IMR-90 (cell line): Measurements from ENCODE around the gene PNPLA5. TPM values are rescaled to one million over a fixed set of nuclear protein-coding genes. Genes with fewer than 3 reads are reported as not detected.

Source experiments
- ATAC-seq: fragments of 200-7000 bp; cut with Tn5 transposase; 2 replicates; pipeline ENCODE4 v1.9.1; 2020; ENCODE audit warnings: low read depth, mild to moderate bottlenecking, moderate library complexity
- BruUV-seq: library from RNA; stranded (reverse); fragments of 400-500 nt; replicated peaks from 2 replicates; lab custom pipeline; 2021; lab: Mats Ljungman, UMichigan
- CTCF ChIA-PET: fragments of 300-600 bp; formaldehyde crosslinking; extraction: SDS; loops from one replicate; lab custom pipeline; 2021; ENCODE audit warnings: antibody characterized with exemption; lab: Yijun Ruan, JAX
- POLR2A ChIA-PET: fragments of 300-600 bp; sonication (Branson Sonifier 250); formaldehyde crosslinking; loops from one replicate; lab custom pipeline; 2022; ENCODE audit warnings: antibody characterized with exemption; ENCODE audit not compliant: unreplicated experiment; lab: Charles Lee
- DNase-seq: peaks from one replicate; pipeline ENCODE4 v3.0.0; 2013
- H2AFZ ChIP-seq: replicated peaks from 2 replicates; pipeline ENCODE3; 2013; ENCODE audit warnings: low read length, mild to moderate bottlenecking; ENCODE audit not compliant: poor library complexity
- H2AK5ac ChIP-seq: 2 replicates; pipeline ENCODE4 v1.6.1; 2013; ENCODE audit warnings: low read depth, low read length, inconsistent platforms
- H2AK9ac ChIP-seq: replicated peaks from 2 replicates; pipeline ENCODE3; 2013; ENCODE audit warnings: mild to moderate bottlenecking, low read depth, low read length, moderate library complexity; ENCODE audit not compliant: poor library complexity
- H2BK120ac ChIP-seq: 2 replicates; pipeline ENCODE4 v1.6.1; 2013; ENCODE audit warnings: low read depth, low read length, inconsistent platforms
- H2BK15ac ChIP-seq: 3 replicates; pipeline ENCODE4 v1.6.1; 2013; ENCODE audit warnings: low read depth, low read length, inconsistent platforms
- H2BK20ac ChIP-seq: 2 replicates; pipeline ENCODE4 v1.6.1; 2013; ENCODE audit warnings: low read depth, mild to moderate bottlenecking, inconsistent platforms, low read length, moderate library complexity
- H2BK5ac ChIP-seq: 2 replicates; pipeline ENCODE4 v1.6.1; 2013; ENCODE audit warnings: mild to moderate bottlenecking, low read depth, low read length, inconsistent platforms; ENCODE audit not compliant: poor library complexity, severe bottlenecking
- H3K14ac ChIP-seq: replicated peaks from 2 replicates; pipeline ENCODE4 v1.6.1; 2013; ENCODE audit warnings: low read depth, low read length, inconsistent platforms
- H3K18ac ChIP-seq: 2 replicates; pipeline ENCODE4 v1.6.1; 2013; ENCODE audit warnings: low read depth, low read length, control low read depth
- H3K23ac ChIP-seq: 2 replicates; pipeline ENCODE4 v1.6.1; 2013; ENCODE audit warnings: low read depth, low read length, inconsistent platforms
- H3K27ac ChIP-seq: 2 replicates; pipeline ENCODE4 v1.5.1; 2013; ENCODE audit warnings: mild to moderate bottlenecking, control low read depth, low read length; ENCODE audit not compliant: insufficient read depth
- H3K27me3 ChIP-seq: 2 replicates; pipeline ENCODE4 v1.6.1; 2013; ENCODE audit warnings: low read length; ENCODE audit not compliant: control insufficient read depth, insufficient read depth
- H3K36me3 ChIP-seq: 2 replicates; pipeline ENCODE4 v1.6.1; 2013; ENCODE audit warnings: low read length, mixed read lengths; ENCODE audit not compliant: control insufficient read depth, insufficient read depth
- H3K4ac ChIP-seq: 2 replicates; pipeline ENCODE4 v1.6.1; 2013; ENCODE audit warnings: low read depth, low read length, inconsistent platforms
- H3K4me1 ChIP-seq: 2 replicates; pipeline ENCODE4 v1.6.1; 2013; ENCODE audit warnings: low read length, mixed read lengths; ENCODE audit not compliant: control insufficient read depth, insufficient read depth
- H3K4me2 ChIP-seq: 2 replicates; pipeline ENCODE4 v1.6.1; 2013; ENCODE audit warnings: low read depth, mild to moderate bottlenecking, control low read depth, low read length, moderate library complexity
- H3K4me3 ChIP-seq: 2 replicates; pipeline ENCODE4 v1.5.1; 2013; ENCODE audit warnings: low read depth, mild to moderate bottlenecking, control low read depth, low read length, moderate library complexity; ENCODE audit not compliant: insufficient read depth
- H3K56ac ChIP-seq: 2 replicates; pipeline ENCODE4 v1.6.1; 2013; ENCODE audit warnings: low read length, inconsistent platforms; ENCODE audit not compliant: insufficient read depth; ENCODE audit errors: extremely low read depth
- H3K79me1 ChIP-seq, 2 experiments: 2 replicates each; pipeline ENCODE4 v1.6.1; 2013; ENCODE audit warnings: low read length in 2 of 2, inconsistent platforms in 1 of 2, low read depth in 1 of 2
- H3K9ac ChIP-seq: 2 replicates; pipeline ENCODE4 v1.6.1; 2013; ENCODE audit warnings: low read depth, low read length, control low read depth
- H3K9me1 ChIP-seq: 2 replicates; pipeline ENCODE4 v1.6.1; 2013; ENCODE audit warnings: low read length, inconsistent platforms; ENCODE audit not compliant: insufficient read depth
- H3K9me3 ChIP-seq: 2 replicates; pipeline ENCODE4 v1.6.1; 2013; ENCODE audit warnings: low read length; ENCODE audit not compliant: control insufficient read depth, insufficient read depth
- H4K20me1 ChIP-seq: 2 replicates; pipeline ENCODE4 v1.6.1; 2013; ENCODE audit warnings: low read length, inconsistent platforms; ENCODE audit not compliant: insufficient read depth
- H4K5ac ChIP-seq: 2 replicates; pipeline ENCODE4 v1.6.1; 2013; ENCODE audit warnings: mild to moderate bottlenecking, low read depth, low read length, control low read depth
- H4K8ac ChIP-seq, 2 experiments: 2 replicates each; pipeline ENCODE4 v1.6.1; 2013; ENCODE audit warnings: low read depth in 2 of 2, low read length in 2 of 2, control low read depth in 1 of 2, inconsistent platforms in 1 of 2
- H4K91ac ChIP-seq: 2 replicates; pipeline ENCODE4 v1.6.1; 2013; ENCODE audit warnings: low read depth, low read length, inconsistent platforms; ENCODE audit not compliant: insufficient read depth
- BHLHE40 ChIP-seq: fragments of 150-350 bp; IDR thresholded peaks from 2 replicates; pipeline ENCODE4 v1.6.1; 2016; ENCODE audit warnings: mild to moderate bottlenecking, low read depth, low read length
- CEBPB ChIP-seq: IDR thresholded peaks from 2 replicates; pipeline ENCODE4 v1.6.1; 2012; ENCODE audit warnings: low read depth, low read length, improper control_type of control experiment
- CHD1 ChIP-seq: IDR thresholded peaks from 2 replicates; pipeline ENCODE4 v1.6.1; 2012; ENCODE audit warnings: low read depth, low read length, improper control_type of control experiment
- ELK1 ChIP-seq: fragments of 150-350 bp; IDR thresholded peaks from 2 replicates; pipeline ENCODE4 v1.6.1; 2016; ENCODE audit warnings: low read depth, mild to moderate bottlenecking, low read length, moderate library complexity, borderline replicate concordance
- FOS ChIP-seq: fragments of 150-350 bp; IDR thresholded peaks from 2 replicates; pipeline ENCODE4 v1.6.1; 2016; ENCODE audit warnings: low read depth, low read length
- MAFK ChIP-seq: IDR thresholded peaks from 2 replicates; pipeline ENCODE4 v1.6.1; 2012; ENCODE audit warnings: low read depth, low read length, improper control_type of control experiment
- MAZ ChIP-seq: IDR thresholded peaks from 2 replicates; pipeline ENCODE4 v1.6.1; 2012; ENCODE audit warnings: low read depth, mild to moderate bottlenecking, low read length, improper control_type of control experiment, moderate library complexity, borderline replicate concordance
- MXI1 ChIP-seq: IDR thresholded peaks from 2 replicates; pipeline ENCODE4 v1.6.1; 2012; ENCODE audit warnings: low read depth, mild to moderate bottlenecking, low read length, moderate library complexity, borderline replicate concordance
- NFE2L2 ChIP-seq: fragments of 150-350 bp; IDR thresholded peaks from 2 replicates; pipeline ENCODE4 v1.6.1; 2016; ENCODE audit warnings: low read depth, mild to moderate bottlenecking, low read length
- POLR2A ChIP-seq: IDR thresholded peaks from 2 replicates; pipeline ENCODE4 v1.6.1; 2012; ENCODE audit warnings: mild to moderate bottlenecking, low read depth, low read length
- RAD21 ChIP-seq: IDR thresholded peaks from 2 replicates; pipeline ENCODE4 v1.6.1; 2012; ENCODE audit warnings: low read length, improper control_type of control experiment
- RCOR1 ChIP-seq: IDR thresholded peaks from 2 replicates; pipeline ENCODE4 v1.6.1; 2012; ENCODE audit warnings: mild to moderate bottlenecking, low read length, improper control_type of control experiment; ENCODE audit not compliant: insufficient replicate concordance
- RFX5 ChIP-seq: IDR thresholded peaks from 2 replicates; pipeline ENCODE4 v1.8.0; 2012; ENCODE audit warnings: low read depth, mild to moderate bottlenecking, low read length, moderate library complexity
- SMC3 ChIP-seq: fragments of 150-350 bp; IDR thresholded peaks from 2 replicates; pipeline ENCODE4 v1.6.1; 2016; ENCODE audit warnings: low read depth, mild to moderate bottlenecking, antibody characterized with exemption, low read length, moderate library complexity
- WGBS, 2 experiments: methylation state at CpG; one replicate each; pipeline versions ENCODE4 v1.1.5 to v1.1.7; 2013; ENCODE audit warnings: missing lambda C conversion rate in 2 of 2; ENCODE audit not compliant: insufficient read length in 1 of 2; ENCODE audit errors: extremely low coverage in 2 of 2; 5-methylcytosine and 5-hydroxymethylcytosine counted together
- dilution Hi-C: fragments of 300-500 bp; cut with HindIII; formaldehyde crosslinking; loops from one replicate; pipeline ENCODE4 v1.14.3; 2018; ENCODE audit warnings: low sequenced_read_pairs; ENCODE audit not compliant: unreplicated experiment
- in situ Hi-C: fragments of 300-500 bp; cut with MboI; formaldehyde crosslinking; loops from 3 replicates; pipeline ENCODE4 v1.14.3; 2019; ENCODE audit warnings: low sequenced_read_pairs, inconsistent platforms, mixed read lengths
- intact Hi-C: fragments of 100-400 bp; cut with micrococcal nuclease; formaldehyde crosslinking; loops from 2 replicates; pipeline ENCODE4 v1.10.0; 2022
- polyA plus RNA-seq, 3 experiments: library from polyadenylated mRNA; depleted of rRNA; stranded (reverse); fragments of >200 nt; gene quantifications; 2 replicates each; pipeline ENCODE4 v1.2.3, GENCODE V29; 2012; ENCODE audit warnings: low replicate concordance in 1 of 3
- total RNA-seq: library from RNA; depleted of rRNA; stranded (reverse); fragments of >200 nt; gene quantifications from 2 replicates; pipeline ENCODE4 v1.2.3, GENCODE V29; 2012
- TF ChIP-seq, protein P1 (sequence below): fragments of 150-350 bp; IDR thresholded peaks from 2 replicates; pipeline ENCODE4 v1.6.1; 2017; ENCODE audit warnings: mild to moderate bottlenecking, antibody characterized with exemption, low read length, low read depth
- TF ChIP-seq, protein P2 (sequence below): conservative IDR thresholded peaks from 2 replicates; pipeline ENCODE4 v1.5.1; 2012; ENCODE audit warnings: mild to moderate bottlenecking, low read depth, low read length, improper control_type of control experiment

The PNPLA5 gene
- total and polyA plus RNA-seq, 2 of the 4 experiments (the other 2 are of a cell fraction) = 0.18 to 0.44 TPM

GRCh38 chr22:43850529-43850928 lies 41.3 kb downstream of the PNPLA5 start:
- TF ChIP-seq MAFK = no peak
- TF ChIP-seq ELK1 = no peak
- TF ChIP-seq, protein P1, sequence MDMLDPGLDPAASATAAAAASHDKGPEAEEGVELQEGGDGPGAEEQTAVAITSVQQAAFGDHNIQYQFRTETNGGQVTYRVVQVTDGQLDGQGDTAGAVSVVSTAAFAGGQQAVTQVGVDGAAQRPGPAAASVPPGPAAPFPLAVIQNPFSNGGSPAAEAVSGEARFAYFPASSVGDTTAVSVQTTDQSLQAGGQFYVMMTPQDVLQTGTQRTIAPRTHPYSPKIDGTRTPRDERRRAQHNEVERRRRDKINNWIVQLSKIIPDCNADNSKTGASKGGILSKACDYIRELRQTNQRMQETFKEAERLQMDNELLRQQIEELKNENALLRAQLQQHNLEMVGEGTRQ = no peak
- no peak for TF ChIP-seq CEBPB
- TF ChIP-seq FOS = no peak
- no peak for TF ChIP-seq POLR2A
- TF ChIP-seq MAZ = no peak
- no peak for TF ChIP-seq CHD1
- TF ChIP-seq, protein P2, sequence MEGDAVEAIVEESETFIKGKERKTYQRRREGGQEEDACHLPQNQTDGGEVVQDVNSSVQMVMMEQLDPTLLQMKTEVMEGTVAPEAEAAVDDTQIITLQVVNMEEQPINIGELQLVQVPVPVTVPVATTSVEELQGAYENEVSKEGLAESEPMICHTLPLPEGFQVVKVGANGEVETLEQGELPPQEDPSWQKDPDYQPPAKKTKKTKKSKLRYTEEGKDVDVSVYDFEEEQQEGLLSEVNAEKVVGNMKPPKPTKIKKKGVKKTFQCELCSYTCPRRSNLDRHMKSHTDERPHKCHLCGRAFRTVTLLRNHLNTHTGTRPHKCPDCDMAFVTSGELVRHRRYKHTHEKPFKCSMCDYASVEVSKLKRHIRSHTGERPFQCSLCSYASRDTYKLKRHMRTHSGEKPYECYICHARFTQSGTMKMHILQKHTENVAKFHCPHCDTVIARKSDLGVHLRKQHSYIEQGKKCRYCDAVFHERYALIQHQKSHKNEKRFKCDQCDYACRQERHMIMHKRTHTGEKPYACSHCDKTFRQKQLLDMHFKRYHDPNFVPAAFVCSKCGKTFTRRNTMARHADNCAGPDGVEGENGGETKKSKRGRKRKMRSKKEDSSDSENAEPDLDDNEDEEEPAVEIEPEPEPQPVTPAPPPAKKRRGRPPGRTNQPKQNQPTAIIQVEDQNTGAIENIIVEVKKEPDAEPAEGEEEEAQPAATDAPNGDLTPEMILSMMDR = no peak
- TF ChIP-seq BHLHE40 = no peak
- no peak for TF ChIP-seq RAD21
- TF ChIP-seq RFX5 = no peak
- TF ChIP-seq RCOR1 = no peak
- TF ChIP-seq MXI1 = no peak
- no peak for TF ChIP-seq SMC3
- no peak for TF ChIP-seq NFE2L2
- BruUV-seq = no TSS peak
- Histone ChIP-seq H4K5ac (no peak overlapping the region), H2AFZ (no peak overlapping the region), H3K4me1 (peaks cover 5% of the 10 kb centered on the region; the same call in 1 of the 2 replicates), H2AK9ac (no peak overlapping the region), H4K8ac (no peak overlapping the region), H3K18ac (no peak overlapping the region), H3K27me3 (peaks cover 1% of the 10 kb centered on the region; the same call in 1 of the 2 replicates), H3K14ac (no peak overlapping the region), H3K79me1 (peaks cover 0 to 2% of the 10 kb centered on the region in 2 experiments; a peak in 1 of 4 replicates), H2BK15ac (no peak overlapping the region), H3K4me2 (no peak overlapping the region), H3K9me1 (no peaks in the 10 kb centered on the region), H3K23ac (no peak overlapping the region), H2BK5ac (no peak overlapping the region), H2AK5ac (no peak overlapping the region), H3K9ac (no peak overlapping the region), H3K36me3 (no peaks in the 10 kb centered on the region), H2BK120ac (no peak overlapping the region), H3K4ac (no peak overlapping the region), H3K9me3 (no peaks in the 10 kb centered on the region), H3K56ac (no peak overlapping the region), H3K27ac (no peak overlapping the region), H4K91ac (no peak overlapping the region), H3K4me3 (no peak overlapping the region), H4K20me1 (peaks cover 17% of the 10 kb centered on the region), H2BK20ac (no peak overlapping the region)
- dilution Hi-C loops = no loop called here
- DNase-seq (no peak), ATAC-seq (no peak)
- ChIA-PET CTCF (no interaction called here), POLR2A (no interaction called here)
- intact Hi-C loops = no loop called here
- whole genome bisulfite sequencing, 2 experiments = no CpG with 5 or more reads among the region's 12 CpGs
- in situ Hi-C loops = no loop called here
